HG02610 (cell line): ENCODE results near the gene COL10A1.
"Not testable (repeated sequence)": the region's sequence is repeated elsewhere in the genome, so short reads cannot be mapped to it uniquely, and the experiment has no call there.

Source experiments
- ATAC-seq: cut with Tn5 transposase; IDR thresholded peaks from one replicate; pipeline ENCODE4 v1.9.1; 2021; ENCODE audit warnings: mild to moderate bottlenecking, moderate library complexity; ENCODE audit not compliant: unreplicated experiment

The COL10A1 gene

DNA sequence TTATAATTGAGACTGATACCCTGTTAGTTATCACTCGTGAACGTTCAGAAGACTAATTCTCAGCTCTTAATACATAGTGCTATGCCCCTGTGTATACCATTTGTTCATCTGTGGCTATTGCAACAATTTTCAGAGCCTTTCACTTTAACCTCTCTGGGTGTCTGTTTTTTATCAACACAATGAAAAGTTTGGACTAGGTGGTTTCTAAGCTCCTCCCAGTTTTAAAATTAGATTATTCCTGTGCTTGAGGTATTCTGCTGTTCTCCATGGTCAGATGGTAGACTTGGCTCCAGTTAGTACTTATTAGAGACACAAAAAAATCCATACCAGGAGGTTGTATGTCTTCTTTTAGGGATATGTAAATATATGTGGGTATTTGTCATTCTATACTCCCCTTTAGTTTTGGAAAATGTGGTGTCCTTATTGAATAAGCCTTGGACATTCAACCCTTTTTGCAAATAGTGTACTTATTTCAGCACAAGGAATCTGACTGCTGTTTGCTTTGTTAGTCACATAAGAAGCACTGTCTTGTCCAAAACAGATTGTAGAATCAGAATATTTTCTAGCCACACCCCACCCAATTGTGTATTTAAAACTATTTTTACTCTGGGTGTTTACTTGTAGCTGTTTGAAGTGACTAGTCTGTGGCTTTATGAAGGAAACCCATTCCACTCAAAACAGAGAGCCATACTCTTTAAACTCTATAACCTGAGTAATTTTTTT lies 2.0 kb upstream of the COL10A1 start:
- ATAC-seq, result no peak

GRCh38 chr6:116120430-116120829 lies 5.5 kb downstream of the COL10A1 start:
- ATAC-seq, result no peak

DNA sequence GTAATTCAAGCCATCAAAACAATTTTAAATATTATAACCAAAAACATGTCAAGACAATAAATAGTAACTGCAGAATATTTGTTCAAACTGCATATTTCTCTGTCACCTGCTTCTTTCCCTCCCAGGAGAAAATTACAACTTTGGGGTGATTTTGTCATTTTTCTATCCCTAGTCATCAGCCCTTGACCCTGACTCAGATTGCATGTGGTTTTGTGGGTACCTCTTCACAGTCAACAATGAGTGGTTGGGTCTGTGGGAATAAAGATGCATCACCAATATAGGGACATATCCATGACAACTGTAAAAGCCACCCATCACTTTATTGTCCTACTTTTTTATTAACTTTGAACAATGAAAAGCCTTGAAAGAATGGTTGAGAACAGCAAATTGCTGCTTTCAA lies 7.3 kb downstream of the COL10A1 start:
- peak; percentile 42 for ATAC-seq

DNA sequence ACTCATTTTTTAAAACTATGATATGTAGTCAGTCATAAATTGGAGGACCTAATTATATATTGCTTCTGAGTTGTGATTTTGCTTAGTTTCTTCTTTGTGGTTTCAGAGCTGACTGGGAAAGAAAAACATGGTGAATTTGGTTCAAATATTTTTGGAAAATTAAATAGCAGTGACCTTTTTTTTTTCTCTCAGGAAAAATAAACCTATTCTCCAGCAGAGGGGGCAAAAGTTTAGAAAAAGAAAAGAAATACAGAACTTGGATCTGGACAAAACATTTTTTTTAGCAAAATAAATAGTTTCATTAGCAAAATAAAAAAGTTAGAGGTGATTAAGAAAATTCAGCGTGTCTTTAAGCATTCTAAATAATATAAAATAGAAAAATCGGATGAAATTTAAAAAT lies 10.2 kb downstream of the COL10A1 start:
- ATAC-seq, result no peak

DNA sequence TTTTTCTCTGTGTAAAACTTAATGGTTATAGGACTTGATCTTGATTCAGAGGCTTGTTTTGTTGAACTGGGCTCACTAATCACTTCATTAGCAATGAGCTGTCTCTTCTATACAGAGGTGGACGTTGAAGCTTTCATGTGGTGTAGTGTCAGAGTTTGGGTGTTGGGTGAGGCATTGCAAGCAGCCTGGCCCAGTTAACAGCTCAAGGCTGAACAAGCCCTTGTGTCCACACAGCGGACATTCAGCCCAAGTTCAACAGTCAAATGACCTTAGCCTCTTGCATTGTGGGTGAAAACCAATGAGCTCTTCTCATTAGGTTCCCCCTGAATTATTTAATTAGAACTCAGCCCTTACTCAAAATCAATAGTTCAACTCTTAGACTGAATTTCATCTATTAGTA lies 12.5 kb downstream of the COL10A1 start:
- ATAC-seq, result no peak

DNA sequence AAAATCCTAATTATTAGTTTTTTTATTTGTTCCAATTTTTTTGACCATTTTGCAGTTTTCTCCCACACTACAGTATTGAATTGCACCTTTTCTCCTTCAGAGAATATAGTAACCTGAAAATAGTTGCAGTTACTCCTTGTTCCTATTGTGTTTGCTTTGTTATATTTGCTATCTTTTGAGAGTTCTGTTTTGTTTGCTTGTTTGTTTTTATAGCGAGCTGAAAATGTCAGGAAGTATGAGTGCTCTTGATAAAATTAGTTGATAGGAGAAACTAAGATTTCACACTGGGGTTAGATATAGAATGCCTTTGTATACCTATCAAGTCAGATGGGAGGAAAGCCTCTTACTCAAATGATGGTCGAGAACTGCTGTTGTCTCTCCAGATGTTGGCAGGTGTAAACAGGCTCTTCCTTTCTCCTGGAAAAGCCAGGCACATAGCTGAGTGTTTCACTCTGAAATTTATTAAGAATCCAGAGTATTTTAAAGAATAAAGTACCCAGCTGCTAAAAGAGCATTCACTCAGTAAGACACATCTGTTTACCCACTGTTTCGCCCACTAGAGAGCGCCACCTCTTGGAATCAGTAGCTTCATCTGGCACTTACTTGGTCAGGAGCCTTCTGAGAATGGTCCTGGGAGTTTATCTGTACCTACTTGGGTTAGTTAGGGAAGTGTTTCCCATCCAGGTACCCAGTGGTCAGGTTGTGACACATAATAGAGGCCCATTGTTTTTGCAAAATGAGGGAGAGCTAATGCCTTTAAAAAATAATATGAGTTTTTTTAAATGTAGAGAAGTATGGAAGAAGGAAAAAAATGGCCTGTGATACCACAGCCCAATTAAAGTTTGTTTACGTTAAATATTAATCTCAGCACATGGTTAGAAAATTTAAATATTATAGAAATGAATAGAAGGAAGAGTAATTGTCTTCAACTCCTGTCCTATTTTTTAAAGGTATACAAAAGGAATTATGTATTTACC lies 14.1 kb downstream of the COL10A1 start:
- peak; percentile 73 for ATAC-seq

- no peak for ATAC-seq
Observed at GRCh38 chr6:116108836-116109235, 17.1 kb downstream of the COL10A1 start.

GRCh38 chr6:116106146-116106545 lies 19.8 kb downstream of the COL10A1 start:
- no peak for ATAC-seq

DNA sequence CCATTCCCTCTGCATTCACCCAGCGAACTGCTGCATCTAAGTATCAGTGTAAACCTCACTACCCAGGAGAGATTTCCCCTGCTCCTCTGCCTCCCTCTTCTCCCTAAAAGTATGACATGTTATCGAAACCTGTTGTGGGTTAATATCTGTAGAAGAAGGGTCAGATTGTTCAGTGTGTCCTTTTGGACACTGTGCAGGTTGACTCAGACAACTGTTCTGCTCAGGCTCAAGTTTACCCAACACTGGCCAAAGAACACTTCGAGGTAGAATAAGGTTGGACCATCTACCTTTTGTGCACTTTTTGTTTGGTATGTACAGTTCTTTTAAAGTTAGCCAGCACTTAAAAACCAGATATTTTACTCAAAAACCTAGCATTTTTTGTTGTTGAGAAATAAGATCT lies 20.7 kb downstream of the COL10A1 start:
- no peak for ATAC-seq

GRCh38 chr6:116104636-116105035 lies 21.3 kb downstream of the COL10A1 start:
- ATAC-seq, result no peak

DNA sequence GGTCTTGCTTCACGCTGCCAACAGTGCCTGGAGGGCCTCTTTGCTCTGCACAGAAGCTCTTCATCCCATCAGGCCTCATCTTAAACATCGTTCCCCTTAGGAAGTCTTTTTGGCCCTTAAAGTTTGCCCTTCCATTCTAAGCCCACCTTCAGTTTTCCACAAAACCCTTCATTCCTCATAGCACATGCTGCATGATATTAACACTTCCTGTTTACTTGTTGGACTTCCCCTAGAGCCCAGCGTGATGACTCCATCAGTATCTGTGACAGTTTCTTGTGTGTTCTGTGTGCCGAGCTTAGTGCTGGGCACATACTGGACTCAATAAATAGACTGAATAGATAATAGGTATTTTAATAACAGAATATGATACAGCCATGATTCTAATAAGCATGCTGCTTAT lies 23.1 kb downstream of the COL10A1 start:
- ATAC-seq, result peak; percentile 18

DNA sequence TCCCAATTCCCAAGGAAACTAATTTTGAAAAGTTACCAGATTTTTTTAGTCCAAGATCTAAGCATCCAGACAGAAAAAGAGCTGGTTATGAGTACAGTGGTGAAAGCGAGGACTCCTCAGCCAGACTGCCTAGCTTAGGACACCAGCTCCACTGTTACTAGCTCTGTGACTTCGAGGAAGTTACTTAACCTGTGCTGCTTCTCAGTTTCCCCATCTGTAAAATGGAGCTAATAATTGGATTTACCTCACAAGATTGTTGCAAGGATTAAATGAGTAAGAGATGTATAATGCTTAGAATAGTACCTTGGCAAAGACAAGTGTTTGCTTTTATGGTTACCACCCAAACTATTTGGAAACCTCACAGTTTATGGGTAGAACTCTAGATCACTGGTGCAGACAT lies 24.1 kb downstream of the COL10A1 start:
- ATAC-seq, result no peak

DNA sequence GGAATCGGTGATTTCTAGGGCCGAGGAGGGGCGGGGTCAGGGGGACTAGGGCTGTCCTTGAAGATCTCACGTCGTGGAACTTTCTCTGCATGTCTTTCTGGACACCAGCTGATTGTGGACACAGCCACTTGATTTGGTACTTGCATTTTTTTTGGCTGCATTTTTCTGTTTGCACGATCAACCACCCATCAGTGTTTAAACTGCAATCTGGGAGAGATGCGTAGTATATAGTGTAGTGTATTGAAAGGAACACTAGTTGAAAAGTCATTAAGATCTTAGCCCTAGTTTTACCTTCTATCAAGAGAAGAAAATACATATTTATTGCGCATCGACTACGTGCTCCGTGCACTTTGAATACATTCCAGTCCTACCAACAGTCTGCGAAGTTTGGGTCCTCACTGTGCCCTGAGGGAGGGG lies 24.6 kb downstream of the COL10A1 start:
- ATAC-seq, result no peak

DNA sequence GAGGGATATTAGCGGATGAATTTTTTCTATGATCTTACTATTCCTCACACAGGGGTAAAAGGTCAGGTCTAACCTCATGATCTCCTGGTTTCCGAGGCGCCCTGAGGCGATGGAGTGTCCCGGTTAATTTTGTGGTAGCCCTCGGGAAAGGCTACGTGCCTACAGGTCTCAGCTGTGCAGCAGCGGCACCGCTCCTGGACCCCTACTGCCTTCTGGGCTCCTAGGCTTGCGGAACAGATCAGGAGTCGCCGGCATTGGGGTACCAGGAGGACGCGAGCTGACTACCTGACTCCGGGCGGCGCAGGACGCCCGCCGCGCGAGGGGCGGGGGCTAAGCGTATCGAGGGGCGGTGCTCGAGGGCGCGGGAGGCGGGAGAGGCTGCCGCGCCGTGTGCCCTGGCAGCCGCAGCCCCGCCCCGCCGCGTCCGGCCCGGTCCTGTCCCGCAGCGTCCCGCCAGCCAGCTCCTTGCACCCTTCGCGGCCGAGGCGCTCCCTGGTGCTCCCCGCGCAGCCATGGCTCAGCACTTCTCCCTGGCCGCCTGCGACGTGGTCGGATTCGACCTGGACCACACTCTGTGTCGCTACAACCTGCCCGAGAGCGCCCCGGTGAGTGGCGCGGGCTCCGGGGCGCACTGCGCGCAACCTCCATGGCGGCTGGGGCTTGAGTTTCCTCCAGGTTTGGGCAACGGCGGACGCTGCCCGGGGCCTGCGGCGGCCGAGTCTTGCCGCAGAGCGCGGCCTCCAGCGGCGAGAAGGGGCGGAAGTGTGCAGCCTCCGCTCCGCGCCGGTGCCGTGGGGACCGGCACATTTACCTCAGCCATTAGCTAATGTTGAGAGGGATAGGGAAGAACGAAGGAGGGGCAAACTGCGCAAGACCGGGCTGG lies 25.3 kb downstream of the COL10A1 start, which contains the start of gene NT5DC1:
TSS of gene NT5DC1 (plus strand) at position 435 of the 883 bp plus-strand sequence. CDS start at position 513, 78 bp downstream.
- ATAC-seq, result peak; percentile 87

GRCh38 chr6:116099036-116099435 lies 26.9 kb downstream of the COL10A1 start:
- no peak for ATAC-seq

DNA sequence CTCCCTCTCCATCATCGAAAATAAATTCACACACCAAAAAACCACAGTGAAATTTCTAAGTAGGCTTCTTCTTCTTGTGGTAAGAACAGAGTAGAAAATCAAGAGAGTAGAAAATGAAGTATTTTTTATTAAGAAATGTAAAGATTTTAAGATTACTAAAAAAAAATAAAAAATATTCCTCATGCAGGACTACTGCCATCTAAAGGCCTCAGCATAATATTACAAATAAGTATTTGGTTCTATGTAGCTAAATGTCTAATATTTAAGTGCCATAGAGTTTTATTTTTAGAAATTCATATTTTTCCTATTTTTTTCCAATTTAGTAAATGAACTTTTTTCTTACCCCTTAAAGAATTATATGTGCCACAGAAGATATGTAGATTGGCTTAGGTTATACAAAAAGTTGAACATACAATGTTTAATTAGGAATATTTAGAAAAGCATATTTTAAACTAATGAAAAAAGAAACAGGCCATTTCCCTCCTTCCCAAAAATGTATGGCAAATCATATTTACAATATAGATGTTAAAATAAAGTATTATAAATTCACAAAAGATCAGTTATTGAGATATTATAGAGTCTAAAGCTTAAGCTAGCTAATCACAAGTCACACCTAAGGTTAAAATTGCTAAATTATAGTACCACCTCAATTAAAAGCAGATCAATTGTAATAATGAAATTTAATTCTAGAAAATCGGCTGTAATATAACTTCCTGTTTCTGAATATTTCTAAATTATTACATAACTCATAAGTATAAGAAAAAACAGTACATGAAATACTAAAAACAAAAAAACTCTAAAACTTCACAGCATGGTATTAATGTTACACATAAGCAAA lies 28.7 kb downstream of the COL10A1 start:
- ATAC-seq, result no peak

DNA sequence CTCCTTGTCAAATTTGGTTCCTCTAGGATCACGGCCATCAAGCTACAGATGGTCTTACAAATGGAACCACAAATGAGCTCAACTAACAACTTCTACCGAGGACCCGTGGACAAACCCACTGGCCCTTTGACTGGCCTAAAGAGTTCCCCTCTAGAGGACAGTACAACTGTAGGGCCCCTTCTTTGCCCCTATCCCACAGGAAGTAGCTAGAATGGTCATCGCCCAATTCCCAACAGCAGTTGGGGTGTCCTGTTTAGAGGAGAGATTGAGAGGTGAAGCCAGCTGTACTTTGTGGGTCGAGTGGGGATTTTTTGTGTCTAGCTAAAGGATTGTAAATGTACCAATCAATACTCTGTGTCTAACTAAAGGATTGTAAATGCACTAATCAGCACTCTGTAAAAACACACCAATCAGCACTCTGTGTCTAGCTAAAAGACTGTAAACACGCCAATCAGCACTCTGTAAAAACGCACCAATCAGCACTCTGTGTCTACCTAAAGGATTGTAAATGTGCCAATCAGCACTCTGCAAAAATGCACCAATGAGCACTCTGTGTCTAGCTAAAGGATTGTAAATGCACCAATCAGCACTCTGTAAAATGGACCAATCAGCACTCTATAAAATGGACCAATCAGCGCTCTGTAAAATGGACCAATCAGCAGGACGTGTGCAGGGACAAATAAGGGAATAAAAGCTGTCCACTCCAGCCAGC lies 29.7 kb downstream of the COL10A1 start:
- ATAC-seq, result not testable (repeated sequence)

GRCh38 chr6:116094041-116094440 lies 31.9 kb downstream of the COL10A1 start:
- no peak for ATAC-seq

GRCh38 chr6:116090251-116090650 lies 35.7 kb downstream of the COL10A1 start:
- ATAC-seq, result peak; percentile 77
